HCT116 (cell line): Measurements from ENCODE around the gene RHBDF1. TPM values are rescaled to one million over a fixed set of nuclear protein-coding genes. Genes with fewer than 3 reads are reported as not detected.

Experiments used
- ATAC-seq: fragments of 200-7000 bp; cut with Tn5 transposase; 2 replicates; pipeline ENCODE4 v1.9.1; 2020; ENCODE audit warnings: mild to moderate bottlenecking, moderate library complexity
- BruUV-seq: library from RNA; stranded (reverse); fragments of 400-500 nt; replicated peaks from 2 replicates; lab custom pipeline; 2021; lab: Mats Ljungman, UMichigan
- CTCF ChIA-PET: fragments of 300-600 bp; sonication (Branson Sonifier 250); formaldehyde crosslinking; loops from one replicate; lab custom pipeline; 2021; ENCODE audit warnings: antibody characterized with exemption; lab: Charles Lee
- POLR2A ChIA-PET: fragments of 300-600, 350-600 bp; sonication (Branson Sonifier 250); formaldehyde crosslinking; loops from one replicate; lab custom pipeline; 2021; ENCODE audit warnings: antibody characterized with exemption; lab: Charles Lee
- RAD21 ChIA-PET, 2 experiments: fragments of 300-600 bp; sonication (Branson Sonifier 250); formaldehyde crosslinking; loops; one replicate each; lab custom pipeline; 2023; ENCODE audit warnings: low total read pairs in 2 of 2; ENCODE audit not compliant: uncharacterized antibody in 2 of 2, unreplicated experiment in 2 of 2, low non-redundant PET in 1 of 2; lab: Charles Lee
- DNase-seq: peaks from one replicate; pipeline ENCODE4 v3.0.0-alpha.2; 2010; ENCODE audit warnings: low read depth, low spot score
- H2AFZ ChIP-seq: fragments of 200-600 bp; shearing (Covaris generic), sonication (generic); 2 replicates; pipeline ENCODE4 v1.6.1; 2017; ENCODE audit warnings: low read depth, mixed run types, mixed read lengths, antibody characterized with exemption, low read length; ENCODE audit not compliant: poor library complexity, severe bottlenecking
- H3K27ac ChIP-seq: 2 replicates; pipeline ENCODE4 v1.5.1; 2012; ENCODE audit warnings: low read depth, low read length
- H3K27me3 ChIP-seq: fragments of 200-600 bp; sonication (generic); 2 replicates; pipeline ENCODE4 v1.6.1; 2016; ENCODE audit warnings: mixed run types, low read length, mixed read lengths; ENCODE audit not compliant: insufficient read depth
- H3K36me3 ChIP-seq, 2 experiments: fragments of 200-500 bp in 1 of 2; fragments of 200-600 bp in 1 of 2; sonication (Bioruptor generic) in 1 of 2; sonication (generic) in 1 of 2; 2 replicates each; pipeline versions ENCODE4 v1.5.1 to v1.6.1; 2014 to 2016; ENCODE audit warnings: low read length in 2 of 2, inconsistent platforms in 1 of 2, mixed read lengths in 1 of 2, mixed run types in 1 of 2; ENCODE audit not compliant: insufficient read depth in 2 of 2, control insufficient read depth in 1 of 2
- H3K4me1 ChIP-seq, 2 experiments: fragments of 200-600 bp in 1 of 2; sonication (generic) in 1 of 2; 2 replicates each; pipeline versions ENCODE4 v1.5.1 to v1.6.1; 2012 to 2017; ENCODE audit warnings: low read length in 2 of 2, inconsistent platforms in 1 of 2, mild to moderate bottlenecking in 1 of 2, mixed read lengths in 1 of 2, mixed run types in 1 of 2, moderate library complexity in 1 of 2; ENCODE audit not compliant: insufficient read depth in 2 of 2, control insufficient read depth in 1 of 2
- H3K4me2 ChIP-seq: fragments of 200-600 bp; sonication (generic); 2 replicates; pipeline ENCODE4 v1.6.1; 2017; ENCODE audit warnings: mixed run types, low read length, mixed read lengths
- H3K4me3 ChIP-seq, 2 experiments: fragments of 200-600 bp in 1 of 2; sonication (generic) in 1 of 2; replicated peaks in 1 of 2; 2 replicates each; pipeline ENCODE4 v1.5.1; 2011 to 2016; ENCODE audit warnings: low read length in 2 of 2, control low read depth in 1 of 2, low read depth in 1 of 2, mild to moderate bottlenecking in 1 of 2, mixed read lengths in 1 of 2, mixed run types in 1 of 2
- H3K79me2 ChIP-seq: fragments of 200-600 bp; sonication (generic); 2 replicates; pipeline ENCODE4 v1.6.1; 2017; ENCODE audit warnings: mild to moderate bottlenecking, mixed run types, low read length, moderate library complexity, mixed read lengths; ENCODE audit not compliant: insufficient read depth
- H3K9ac ChIP-seq: fragments of 200-600 bp; sonication (generic); 2 replicates; pipeline ENCODE4 v1.6.1; 2016; ENCODE audit warnings: low read length, mixed read lengths
- H3K9me2 ChIP-seq: fragments of 200-600 bp; sonication (generic), shearing (Covaris generic); 2 replicates; pipeline ENCODE4 v1.6.1; 2017; ENCODE audit warnings: mixed run types, mild to moderate bottlenecking, moderate library complexity; ENCODE audit not compliant: insufficient read depth
- H3K9me3 ChIP-seq, 2 experiments: fragments of 200-500 bp in 1 of 2; fragments of 200-600 bp in 1 of 2; sonication (Bioruptor generic) in 1 of 2; sonication (generic) in 1 of 2; 2 replicates each; pipeline ENCODE4 v1.6.1; 2014 to 2017; ENCODE audit warnings: low read length in 2 of 2, mixed read lengths in 2 of 2, inconsistent platforms in 1 of 2, low read depth in 1 of 2, mild to moderate bottlenecking in 1 of 2, mixed run types in 1 of 2, moderate library complexity in 1 of 2; ENCODE audit not compliant: control insufficient read depth in 1 of 2, insufficient read depth in 1 of 2
- H4K20me1 ChIP-seq: fragments of 200-600 bp; sonication (generic), shearing (Covaris generic); 2 replicates; pipeline ENCODE4 v1.6.1; 2017; ENCODE audit warnings: mixed run types, mild to moderate bottlenecking, moderate library complexity; ENCODE audit not compliant: insufficient read depth
- EGR1 ChIP-seq: IDR thresholded peaks from 2 replicates; pipeline ENCODE4 v1.6.1; 2012; ENCODE audit warnings: low read depth
- ELF1 ChIP-seq: IDR thresholded peaks from 2 replicates; pipeline ENCODE4 v1.6.1; 2012; ENCODE audit warnings: low read depth, borderline replicate concordance
- EZH2phosphoT487 ChIP-seq: fragments of 200-600 bp; IDR thresholded peaks from 2 replicates; pipeline ENCODE4 v1.6.1; 2018; ENCODE audit warnings: antibody characterized with exemption, borderline replicate concordance
- FOSL1 ChIP-seq: IDR thresholded peaks from 2 replicates; pipeline ENCODE4 v1.6.1; 2012; ENCODE audit warnings: low read depth
- JUND ChIP-seq: IDR thresholded peaks from 2 replicates; pipeline ENCODE4 v1.6.1; 2012
- POLR2A ChIP-seq: IDR thresholded peaks from 2 replicates; pipeline ENCODE4 v1.7.0; 2011; ENCODE audit warnings: borderline replicate concordance; ENCODE audit not compliant: insufficient read depth, insufficient read length; ENCODE audit errors: extremely low read depth
- POLR2AphosphoS5 ChIP-seq: IDR thresholded peaks from 2 replicates; pipeline ENCODE4 v1.6.1; 2011; ENCODE audit warnings: mild to moderate bottlenecking, low read depth, low read length, moderate library complexity
- RAD21 ChIP-seq: IDR thresholded peaks from 2 replicates; pipeline ENCODE4 v1.6.1; 2012; ENCODE audit warnings: low read depth, mild to moderate bottlenecking
- SIN3A ChIP-seq: IDR thresholded peaks from 2 replicates; pipeline ENCODE4 v1.6.1; 2012; ENCODE audit warnings: low read depth
- SP1 ChIP-seq: IDR thresholded peaks from 2 replicates; pipeline ENCODE4 v1.6.1; 2012; ENCODE audit warnings: low read depth
- SRF ChIP-seq: IDR thresholded peaks from 2 replicates; pipeline ENCODE4 v1.6.1; 2012; ENCODE audit warnings: low read depth
- TCF7L2 ChIP-seq: IDR thresholded peaks from 2 replicates; pipeline ENCODE4 v1.7.0; 2011; ENCODE audit warnings: borderline replicate concordance, inconsistent platforms; ENCODE audit not compliant: insufficient read depth, insufficient read length; ENCODE audit errors: extremely low read depth
- YY1 ChIP-seq: IDR thresholded peaks from 2 replicates; pipeline ENCODE4 v1.6.1; 2011; ENCODE audit warnings: low read length, low read depth, moderate library complexity, mild to moderate bottlenecking; ENCODE audit not compliant: insufficient replicate concordance; ENCODE audit errors: extremely low read depth
- ZFX ChIP-seq: fragments of 450-650 bp; IDR thresholded peaks from 2 replicates; pipeline ENCODE4 v1.6.1; 2017
- ZNF274 ChIP-seq: fragments of 200-500 bp; sonication (Bioruptor generic); IDR thresholded peaks from 2 replicates; pipeline ENCODE4 v1.6.1; 2014; ENCODE audit warnings: mild to moderate bottlenecking, low read depth, low read length, inconsistent platforms
- intact Hi-C: fragments of 100-400 bp; cut with micrococcal nuclease; formaldehyde crosslinking; loops from 2 replicates; pipeline ENCODE4 v1.10.0; 2022
- total RNA-seq: library from RNA; stranded (reverse); gene quantifications from one replicate; pipeline ENCODE4 v1.2.1, GENCODE V29; 2021; ENCODE audit not compliant: unreplicated experiment
- TF ChIP-seq, protein P1 (sequence below): IDR thresholded peaks from 2 replicates; pipeline ENCODE4 v1.6.1; 2011; ENCODE audit warnings: mild to moderate bottlenecking, low read length, moderate library complexity; ENCODE audit not compliant: insufficient replicate concordance; ENCODE audit errors: extremely low read depth
- TF ChIP-seq, protein P2 (sequence below): IDR thresholded peaks from 2 replicates; pipeline ENCODE4 v1.6.1; 2012; ENCODE audit warnings: low read depth
- TF ChIP-seq, protein P3 (sequence below): IDR thresholded peaks from 2 replicates; pipeline ENCODE4 v1.6.1; 2012
- TF ChIP-seq, protein P4 (sequence below): IDR thresholded peaks from 2 replicates; pipeline ENCODE4 v1.6.1; 2012
- TF ChIP-seq, protein P5 (sequence below), 3 experiments: fragments of 200-600 bp in 1 of 3; sonication (generic) in 1 of 3; IDR thresholded peaks in 2 of 3; conservative IDR thresholded peaks in 1 of 3; 2 replicates each; pipeline ENCODE4 v1.5.1; 2012 to 2017; ENCODE audit warnings: low read depth in 2 of 3, low read length in 2 of 3, antibody characterized with exemption in 1 of 3, borderline replicate concordance in 1 of 3, control low read depth in 1 of 3, mild to moderate bottlenecking in 1 of 3, mixed read lengths in 1 of 3, mixed run types in 1 of 3, moderate library complexity in 1 of 3; ENCODE audit not compliant: insufficient read depth in 1 of 3

The RHBDF1 gene
- total RNA-seq, 1 experiment from 2014 or later: 19.8 TPM

DNA sequence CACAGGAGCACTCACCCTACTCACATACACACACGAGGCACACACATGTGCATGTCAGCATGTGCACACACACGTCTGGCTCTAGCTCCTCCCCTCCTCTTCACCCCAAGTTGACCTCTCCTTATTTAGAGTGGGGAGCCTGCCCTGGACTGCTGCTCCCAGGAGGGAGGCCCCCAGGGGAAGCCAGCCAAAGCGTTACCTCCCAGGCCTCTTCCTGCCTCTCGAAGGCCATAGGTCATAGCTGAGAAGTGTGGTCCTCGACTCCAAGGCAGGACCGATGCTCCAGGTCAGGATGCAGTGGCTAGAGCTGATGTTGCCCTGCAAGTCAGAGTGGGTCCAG, 37.8 kb downstream of the RHBDF1 start:
- ChIA-PET CTCF (no interaction called here), RAD21 (no interaction called here)
- TF ChIP-seq YY1 (no peak), POLR2A (no peak), FOSL1 (no peak), EZH2phosphoT487 (no peak), ZFX (no peak), TCF7L2 (no peak), JUND (no peak), EGR1 (no peak), ZNF274 (no peak), POLR2AphosphoS5 (no peak), SIN3A (no peak), ELF1 (no peak), RAD21 (no peak), SRF (no peak), SP1 (no peak)
- TF ChIP-seq, protein P1, sequence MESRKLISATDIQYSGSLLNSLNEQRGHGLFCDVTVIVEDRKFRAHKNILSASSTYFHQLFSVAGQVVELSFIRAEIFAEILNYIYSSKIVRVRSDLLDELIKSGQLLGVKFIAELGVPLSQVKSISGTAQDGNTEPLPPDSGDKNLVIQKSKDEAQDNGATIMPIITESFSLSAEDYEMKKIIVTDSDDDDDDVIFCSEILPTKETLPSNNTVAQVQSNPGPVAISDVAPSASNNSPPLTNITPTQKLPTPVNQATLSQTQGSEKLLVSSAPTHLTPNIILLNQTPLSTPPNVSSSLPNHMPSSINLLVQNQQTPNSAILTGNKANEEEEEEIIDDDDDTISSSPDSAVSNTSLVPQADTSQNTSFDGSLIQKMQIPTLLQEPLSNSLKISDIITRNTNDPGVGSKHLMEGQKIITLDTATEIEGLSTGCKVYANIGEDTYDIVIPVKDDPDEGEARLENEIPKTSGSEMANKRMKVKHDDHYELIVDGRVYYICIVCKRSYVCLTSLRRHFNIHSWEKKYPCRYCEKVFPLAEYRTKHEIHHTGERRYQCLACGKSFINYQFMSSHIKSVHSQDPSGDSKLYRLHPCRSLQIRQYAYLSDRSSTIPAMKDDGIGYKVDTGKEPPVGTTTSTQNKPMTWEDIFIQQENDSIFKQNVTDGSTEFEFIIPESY: no peak
- TF ChIP-seq, protein P2, sequence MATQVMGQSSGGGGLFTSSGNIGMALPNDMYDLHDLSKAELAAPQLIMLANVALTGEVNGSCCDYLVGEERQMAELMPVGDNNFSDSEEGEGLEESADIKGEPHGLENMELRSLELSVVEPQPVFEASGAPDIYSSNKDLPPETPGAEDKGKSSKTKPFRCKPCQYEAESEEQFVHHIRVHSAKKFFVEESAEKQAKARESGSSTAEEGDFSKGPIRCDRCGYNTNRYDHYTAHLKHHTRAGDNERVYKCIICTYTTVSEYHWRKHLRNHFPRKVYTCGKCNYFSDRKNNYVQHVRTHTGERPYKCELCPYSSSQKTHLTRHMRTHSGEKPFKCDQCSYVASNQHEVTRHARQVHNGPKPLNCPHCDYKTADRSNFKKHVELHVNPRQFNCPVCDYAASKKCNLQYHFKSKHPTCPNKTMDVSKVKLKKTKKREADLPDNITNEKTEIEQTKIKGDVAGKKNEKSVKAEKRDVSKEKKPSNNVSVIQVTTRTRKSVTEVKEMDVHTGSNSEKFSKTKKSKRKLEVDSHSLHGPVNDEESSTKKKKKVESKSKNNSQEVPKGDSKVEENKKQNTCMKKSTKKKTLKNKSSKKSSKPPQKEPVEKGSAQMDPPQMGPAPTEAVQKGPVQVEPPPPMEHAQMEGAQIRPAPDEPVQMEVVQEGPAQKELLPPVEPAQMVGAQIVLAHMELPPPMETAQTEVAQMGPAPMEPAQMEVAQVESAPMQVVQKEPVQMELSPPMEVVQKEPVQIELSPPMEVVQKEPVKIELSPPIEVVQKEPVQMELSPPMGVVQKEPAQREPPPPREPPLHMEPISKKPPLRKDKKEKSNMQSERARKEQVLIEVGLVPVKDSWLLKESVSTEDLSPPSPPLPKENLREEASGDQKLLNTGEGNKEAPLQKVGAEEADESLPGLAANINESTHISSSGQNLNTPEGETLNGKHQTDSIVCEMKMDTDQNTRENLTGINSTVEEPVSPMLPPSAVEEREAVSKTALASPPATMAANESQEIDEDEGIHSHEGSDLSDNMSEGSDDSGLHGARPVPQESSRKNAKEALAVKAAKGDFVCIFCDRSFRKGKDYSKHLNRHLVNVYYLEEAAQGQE: no peak
- TF ChIP-seq, protein P3, sequence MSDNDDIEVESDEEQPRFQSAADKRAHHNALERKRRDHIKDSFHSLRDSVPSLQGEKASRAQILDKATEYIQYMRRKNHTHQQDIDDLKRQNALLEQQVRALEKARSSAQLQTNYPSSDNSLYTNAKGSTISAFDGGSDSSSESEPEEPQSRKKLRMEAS: no peak
- TF ChIP-seq, protein P4, sequence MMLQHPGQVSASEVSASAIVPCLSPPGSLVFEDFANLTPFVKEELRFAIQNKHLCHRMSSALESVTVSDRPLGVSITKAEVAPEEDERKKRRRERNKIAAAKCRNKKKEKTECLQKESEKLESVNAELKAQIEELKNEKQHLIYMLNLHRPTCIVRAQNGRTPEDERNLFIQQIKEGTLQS: no peak
- TF ChIP-seq, protein P5, sequence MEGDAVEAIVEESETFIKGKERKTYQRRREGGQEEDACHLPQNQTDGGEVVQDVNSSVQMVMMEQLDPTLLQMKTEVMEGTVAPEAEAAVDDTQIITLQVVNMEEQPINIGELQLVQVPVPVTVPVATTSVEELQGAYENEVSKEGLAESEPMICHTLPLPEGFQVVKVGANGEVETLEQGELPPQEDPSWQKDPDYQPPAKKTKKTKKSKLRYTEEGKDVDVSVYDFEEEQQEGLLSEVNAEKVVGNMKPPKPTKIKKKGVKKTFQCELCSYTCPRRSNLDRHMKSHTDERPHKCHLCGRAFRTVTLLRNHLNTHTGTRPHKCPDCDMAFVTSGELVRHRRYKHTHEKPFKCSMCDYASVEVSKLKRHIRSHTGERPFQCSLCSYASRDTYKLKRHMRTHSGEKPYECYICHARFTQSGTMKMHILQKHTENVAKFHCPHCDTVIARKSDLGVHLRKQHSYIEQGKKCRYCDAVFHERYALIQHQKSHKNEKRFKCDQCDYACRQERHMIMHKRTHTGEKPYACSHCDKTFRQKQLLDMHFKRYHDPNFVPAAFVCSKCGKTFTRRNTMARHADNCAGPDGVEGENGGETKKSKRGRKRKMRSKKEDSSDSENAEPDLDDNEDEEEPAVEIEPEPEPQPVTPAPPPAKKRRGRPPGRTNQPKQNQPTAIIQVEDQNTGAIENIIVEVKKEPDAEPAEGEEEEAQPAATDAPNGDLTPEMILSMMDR (IDR thresholded peaks at IDR 0.05 in 2 of 3, conservative IDR thresholded peaks at IDR 0.05 in 1 of 3; ENCODE audit: borderline replicate concordance in 1 of 3, insufficient read depth in 1 of 3, low read depth in 2 of 3, low read length in 2 of 3): no peak

More for the DNA sequence above, 37.8 kb downstream of the RHBDF1 start:
- ATAC-seq: no peak
- DNase-seq: no peak
- no peaks in the 10 kb centered on the region for H3K9me3 ChIP-seq
- no TSS peak for BruUV-seq
- no peak overlapping the region for H3K4me3 ChIP-seq
- H3K4me2 ChIP-seq: no peak overlapping the region
- H3K27me3 ChIP-seq: no peaks in the 10 kb centered on the region
- POLR2A ChIA-PET: no interaction called here
- H3K27ac ChIP-seq: no peak overlapping the region
- H3K36me3 ChIP-seq: no peaks in the 10 kb centered on the region
- no peak overlapping the region for H2AFZ ChIP-seq
- H3K9ac ChIP-seq: no peak overlapping the region
- no peaks in the 10 kb centered on the region for H4K20me1 ChIP-seq
- H3K9me2 ChIP-seq: no peaks in the 10 kb centered on the region
- H3K79me2 ChIP-seq: no peaks in the 10 kb centered on the region
- peaks cover 0 to 7% of the 10 kb centered on the region in 2 experiments; a peak in 1 of 4 replicates for H3K4me1 ChIP-seq
- intact Hi-C loops: no loop called here
